Testis (tissue), 3 donors: ENCODE measurements around the gene BCAS3. TPM values are rescaled to one million over a fixed set of nuclear protein-coding genes. Genes with fewer than 3 reads are reported as not detected.

Source experiments
- DNase-seq: peaks from one replicate; pipeline ENCODE4 v3.0.0-alpha.2; 2019
- H3K27ac ChIP-seq, 2 donors: fragments of 200-600 bp; sonication (generic); one replicate each; pipeline ENCODE4 v1.5.1; 2019
- H3K27me3 ChIP-seq: fragments of 200-600 bp; sonication (generic); one replicate; pipeline ENCODE4 v1.5.1; 2019
- H3K36me3 ChIP-seq: fragments of 200-600 bp; sonication (generic); one replicate; pipeline ENCODE4 v1.5.1; 2017; ENCODE audit warnings: low read depth; ENCODE audit errors: missing control alignments
- H3K4me1 ChIP-seq: fragments of 200-600 bp; sonication (generic); one replicate; pipeline ENCODE4 v1.5.1; 2019
- H3K4me3 ChIP-seq, 2 donors: fragments of 200-600 bp; sonication (generic); one replicate each; pipeline ENCODE4 v1.5.1; 2017 to 2019
- H3K9me3 ChIP-seq: fragments of 200-600 bp; sonication (generic); one replicate; pipeline ENCODE4 v1.5.1; 2017
- POLR2A ChIP-seq: fragments of 450-650 bp; IDR thresholded peaks from one replicate; pipeline ENCODE4 v1.6.1; 2017; ENCODE audit warnings: antibody characterized with exemption, mild to moderate bottlenecking, moderate library complexity
- WGBS, 2 donors: methylation state at CpG; one replicate each; pipeline ENCODE4 v1.1.5; 2018; 5-methylcytosine and 5-hydroxymethylcytosine counted together
- intact Hi-C: fragments of 100-400 bp; cut with DNase I; formaldehyde crosslinking; loops from one replicate; pipeline ENCODE4 v1.15.1; 2023; ENCODE audit warnings: low total_unique reads
- polyA plus RNA-seq: library from polyadenylated mRNA; stranded (reverse); fragments of 350-450 nt; fragmentation: Illumina TruSeq; extraction: RNeasy Lipid Tissue Mini Kit (QIAGEN cat#74804); gene quantifications from one replicate; pipeline ENCODE4 v1.2.3, GENCODE V29; 2014; ENCODE audit warnings: low read depth, low replicate concordance; ENCODE audit not compliant: insufficient read depth
- total RNA-seq, 2 donors: library from RNA; depleted of rRNA; stranded (reverse); fragments of >200 nt; gene quantifications; one replicate each; pipeline ENCODE4 v1.2.3, GENCODE V29; 2016
- TF ChIP-seq, protein P1 (sequence below), 3 experiments: fragments of 450-650 bp in 2 of 3; fragments of 200-600 bp in 1 of 3; sonication (generic) in 1 of 3; IDR thresholded peaks; one replicate each; pipeline ENCODE4 v1.5.1; 2016 to 2019; ENCODE audit warnings: antibody characterized with exemption in 3 of 3, mild to moderate bottlenecking in 2 of 3, moderate library complexity in 1 of 3

Gene BCAS3
- total and polyA plus RNA-seq, 3 donors from 2014 or later = 54.8 to 96.7 (median 73.0) TPM

DNA sequence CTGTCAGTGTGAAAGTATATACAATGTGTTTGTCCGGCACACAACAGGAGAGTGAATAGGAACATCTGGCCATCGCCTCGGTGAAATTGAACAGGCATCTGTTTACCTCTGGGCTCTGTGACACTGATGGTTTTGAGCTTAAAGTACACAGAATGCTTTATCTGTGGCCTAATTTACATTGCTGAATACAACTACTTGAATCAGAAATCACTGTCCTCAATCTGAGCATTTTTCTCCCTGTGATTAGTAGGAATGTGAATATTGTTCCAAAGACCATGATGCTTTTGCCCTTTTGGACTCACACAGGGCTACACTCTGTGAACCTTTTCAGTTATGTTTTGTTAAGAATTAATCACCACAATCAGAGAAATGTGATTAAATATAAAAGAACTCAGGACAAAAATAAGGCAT is 399.0 kb downstream of the BCAS3 start:
- intact Hi-C loops = no loop called here
- Histone ChIP-seq H3K27me3 (no peaks in the 10 kb centered on the region), H3K4me1 (no peaks in the 10 kb centered on the region), H3K9me3 (no peaks in the 10 kb centered on the region), H3K4me3 (no peak overlapping the region), H3K36me3 (no peaks in the 10 kb centered on the region), H3K27ac (peak overlapping the region in 1 of 2 donors; percentile 16)
- DNase-seq = no peak
- TF ChIP-seq, protein P1, sequence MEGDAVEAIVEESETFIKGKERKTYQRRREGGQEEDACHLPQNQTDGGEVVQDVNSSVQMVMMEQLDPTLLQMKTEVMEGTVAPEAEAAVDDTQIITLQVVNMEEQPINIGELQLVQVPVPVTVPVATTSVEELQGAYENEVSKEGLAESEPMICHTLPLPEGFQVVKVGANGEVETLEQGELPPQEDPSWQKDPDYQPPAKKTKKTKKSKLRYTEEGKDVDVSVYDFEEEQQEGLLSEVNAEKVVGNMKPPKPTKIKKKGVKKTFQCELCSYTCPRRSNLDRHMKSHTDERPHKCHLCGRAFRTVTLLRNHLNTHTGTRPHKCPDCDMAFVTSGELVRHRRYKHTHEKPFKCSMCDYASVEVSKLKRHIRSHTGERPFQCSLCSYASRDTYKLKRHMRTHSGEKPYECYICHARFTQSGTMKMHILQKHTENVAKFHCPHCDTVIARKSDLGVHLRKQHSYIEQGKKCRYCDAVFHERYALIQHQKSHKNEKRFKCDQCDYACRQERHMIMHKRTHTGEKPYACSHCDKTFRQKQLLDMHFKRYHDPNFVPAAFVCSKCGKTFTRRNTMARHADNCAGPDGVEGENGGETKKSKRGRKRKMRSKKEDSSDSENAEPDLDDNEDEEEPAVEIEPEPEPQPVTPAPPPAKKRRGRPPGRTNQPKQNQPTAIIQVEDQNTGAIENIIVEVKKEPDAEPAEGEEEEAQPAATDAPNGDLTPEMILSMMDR (IDR thresholded peaks at IDR 0.05) = no peak
- TF ChIP-seq POLR2A = no peak
- 49 to 59% methylated on average over 3 of the region's 3 CpGs for WGBS, 2 donors

DNA sequence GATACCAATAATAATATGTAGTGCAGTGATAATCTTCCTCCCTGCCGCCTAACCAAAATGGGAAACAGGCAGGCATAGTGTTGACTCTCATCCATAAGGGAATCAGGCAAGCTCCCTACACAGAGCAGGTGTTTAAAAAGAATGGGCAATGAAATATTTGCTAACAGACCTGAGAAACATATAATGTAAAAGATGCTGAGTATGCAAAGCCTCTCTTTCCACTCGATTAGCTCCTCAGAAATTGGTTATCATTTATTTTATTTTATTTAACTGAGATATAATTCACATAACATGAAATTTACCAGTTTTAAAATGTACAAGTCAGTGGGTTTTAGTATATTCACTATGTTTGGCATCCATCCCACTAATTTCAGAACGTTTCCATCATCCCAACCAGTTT is 404.3 kb downstream of the BCAS3 start:
- no peak for DNase-seq
- no peak for TF ChIP-seq POLR2A
- TF ChIP-seq, protein P1 (IDR thresholded peaks at IDR 0.05) = no peak
- WGBS, 2 donors = 79 to 83% methylated on average over 3 of the region's 3 CpGs

DNA sequence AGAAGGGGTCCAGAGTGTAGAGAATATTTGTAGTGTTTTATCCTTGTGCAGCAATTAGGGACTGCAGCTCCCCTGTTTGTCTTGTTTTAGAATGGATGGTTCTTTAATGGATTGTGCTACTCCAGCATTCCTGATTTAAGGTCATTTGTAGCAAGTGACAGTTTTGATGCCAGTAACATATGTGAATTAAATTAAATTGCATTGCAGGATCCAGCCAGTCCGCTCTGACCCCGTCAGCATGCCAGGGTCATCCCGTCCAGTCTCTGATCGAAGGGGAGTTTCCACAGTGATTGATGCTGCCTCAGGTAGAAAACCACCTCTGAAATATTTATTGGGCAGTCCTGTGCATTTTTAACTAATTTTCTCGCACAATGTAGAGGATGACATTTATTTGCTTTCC is 406.6 kb downstream of the BCAS3 start:
- 87 to 94% methylated on average over 5 of the region's 5 CpGs for WGBS, 2 donors
- TF ChIP-seq, protein P1 (IDR thresholded peaks at IDR 0.05) = no peak
- TF ChIP-seq POLR2A = no peak

More for the DNA sequence above, 404.3 kb downstream of the BCAS3 start:
- H3K9me3 ChIP-seq = no peaks in the 10 kb centered on the region
- intact Hi-C loops = no loop called here
- H3K27me3 ChIP-seq = no peaks in the 10 kb centered on the region
- no peaks in the 10 kb centered on the region for H3K4me1 ChIP-seq
- no peaks in the 10 kb centered on the region for H3K36me3 ChIP-seq
- no peak overlapping the region for H3K4me3 ChIP-seq
- H3K27ac ChIP-seq = no peak overlapping the region

GRCh38 chr17:61087024-61087423 is 409.4 kb downstream of the BCAS3 start:
- TF ChIP-seq POLR2A = no peak
- TF ChIP-seq, protein P1 (IDR thresholded peaks at IDR 0.05) = no peak
- H3K36me3 ChIP-seq = no peaks in the 10 kb centered on the region
- no peak overlapping the region for H3K4me3 ChIP-seq
- H3K27me3 ChIP-seq = no peaks in the 10 kb centered on the region
- no peak overlapping the region for H3K27ac ChIP-seq
- DNase-seq = no peak
- 94% methylated on average over 4 of the region's 4 CpGs for WGBS, 2 donors
- H3K9me3 ChIP-seq = no peaks in the 10 kb centered on the region
- H3K4me1 ChIP-seq = no peaks in the 10 kb centered on the region
- intact Hi-C loops = no loop called here

More for the DNA sequence above, 406.6 kb downstream of the BCAS3 start:
- H3K9me3 ChIP-seq = no peaks in the 10 kb centered on the region
- DNase-seq = no peak
- intact Hi-C loops = no loop called here
- no peaks in the 10 kb centered on the region for H3K4me1 ChIP-seq
- no peaks in the 10 kb centered on the region for H3K36me3 ChIP-seq
- no peak overlapping the region for H3K27ac ChIP-seq
- no peak overlapping the region for H3K4me3 ChIP-seq
- no peaks in the 10 kb centered on the region for H3K27me3 ChIP-seq

DNA sequence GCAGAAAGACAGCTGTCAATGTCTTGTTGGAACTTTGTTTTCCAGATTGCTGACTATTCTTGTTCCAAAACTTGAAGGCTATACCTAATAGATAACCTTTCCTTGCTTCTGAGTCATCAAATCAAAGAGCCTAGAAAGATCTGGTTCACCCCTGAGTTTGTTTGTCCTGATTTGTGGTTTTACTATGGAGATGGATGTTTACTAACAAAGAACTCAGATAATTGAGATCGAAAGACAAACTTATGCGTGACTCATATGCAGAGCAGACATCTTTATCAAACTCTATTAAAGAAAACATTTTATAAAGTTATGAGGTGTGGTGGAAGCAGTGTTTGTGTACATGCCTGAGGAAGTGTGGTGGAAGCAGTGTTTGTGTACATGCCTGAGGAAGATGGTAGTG is 410.9 kb downstream of the BCAS3 start:
- WGBS, 2 donors = 92 to 96% methylated on average over 2 of the region's 2 CpGs
- intact Hi-C loops = no loop called here
- no peak overlapping the region for H3K27ac ChIP-seq

More for the DNA sequence above, 410.9 kb downstream of the BCAS3 start:
- no peak overlapping the region for H3K4me3 ChIP-seq
- no peaks in the 10 kb centered on the region for H3K27me3 ChIP-seq
- TF ChIP-seq POLR2A = no peak
- TF ChIP-seq, protein P1 (IDR thresholded peaks at IDR 0.05) = no peak
- H3K36me3 ChIP-seq = no peaks in the 10 kb centered on the region
- no peaks in the 10 kb centered on the region for H3K4me1 ChIP-seq
- DNase-seq = no peak
- H3K9me3 ChIP-seq = no peaks in the 10 kb centered on the region
